HS-27A (cell line): Measurements from ENCODE around the gene TAF4B.
"Not testable (repeated sequence)": the region's sequence is repeated elsewhere in the genome, so short reads cannot be mapped to it uniquely, and the experiment has no call there.

Experiments used
- DNase-seq: peaks from one replicate; pipeline ENCODE4 v3.0.0-alpha.2; 2012; ENCODE audit warnings: low read depth, missing footprints

The TAF4B gene

GRCh38 chr18:26233208-26233607, 7.0 kb downstream of the TAF4B start:
- DNase-seq, result no peak

DNA sequence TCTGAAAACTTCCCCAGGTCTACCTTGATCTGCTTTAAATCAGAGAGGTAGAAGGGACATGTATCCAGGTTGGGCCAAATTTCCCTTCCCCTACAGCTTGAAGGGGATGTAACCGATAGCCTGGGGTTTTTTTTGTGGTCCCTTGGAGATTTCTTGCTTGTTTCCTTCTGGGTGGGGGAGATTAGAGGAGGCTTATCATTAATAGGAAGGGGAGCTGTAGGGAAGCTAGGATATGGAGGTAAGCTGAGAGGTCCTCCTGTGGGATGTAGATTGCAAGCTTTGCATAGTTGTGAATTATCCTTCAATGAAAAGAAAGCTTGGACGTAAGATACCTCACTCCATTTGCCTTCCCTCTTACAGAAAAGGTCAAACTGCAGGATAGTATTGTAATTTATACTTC, 11.1 kb downstream of the TAF4B start:
- DNase-seq, result not testable (repeated sequence)

GRCh38 chr18:26238718-26239117, 12.5 kb downstream of the TAF4B start:
- not testable (repeated sequence) for DNase-seq

DNA sequence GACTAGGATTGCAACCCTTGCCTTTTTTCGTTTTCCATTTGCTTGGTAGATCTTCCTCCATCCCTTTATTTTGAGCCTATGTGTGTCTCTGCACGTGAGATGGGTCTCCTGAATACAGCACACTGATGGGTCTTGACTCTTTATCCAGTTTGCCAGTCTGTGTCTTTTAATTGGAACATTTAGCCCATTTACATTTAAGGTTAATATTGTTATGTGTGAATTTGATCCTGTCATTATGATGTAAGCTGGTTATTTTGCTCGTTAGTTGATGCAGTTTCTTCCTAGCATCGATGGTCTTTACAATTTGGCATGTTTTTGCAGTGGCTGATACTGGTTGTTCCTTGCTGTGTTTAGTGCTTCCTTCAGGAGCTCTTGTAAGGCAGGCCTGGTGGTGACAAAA, 16.1 kb downstream of the TAF4B start:
- DNase-seq, result not testable (repeated sequence)

DNA sequence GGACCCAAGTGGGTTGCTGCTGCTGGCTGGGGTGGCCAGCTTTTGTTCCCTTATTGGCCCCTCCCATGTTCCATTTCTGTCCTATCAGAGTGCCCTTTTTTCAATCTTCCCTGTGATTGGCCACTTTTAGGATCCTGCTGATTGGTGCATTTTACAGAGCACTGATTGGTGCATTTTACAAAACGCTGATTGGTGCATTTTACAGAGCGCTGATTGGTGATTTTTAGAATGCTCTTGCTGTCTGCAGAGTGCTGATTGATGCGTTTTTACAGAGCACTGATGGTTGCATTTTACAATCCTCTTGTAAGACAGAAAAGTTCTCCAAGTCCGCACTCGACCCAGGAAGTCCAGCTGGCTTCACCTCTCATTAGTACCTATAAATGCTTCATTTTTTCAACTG, 19.2 kb downstream of the TAF4B start:
- DNase-seq, result not testable (repeated sequence)

DNA sequence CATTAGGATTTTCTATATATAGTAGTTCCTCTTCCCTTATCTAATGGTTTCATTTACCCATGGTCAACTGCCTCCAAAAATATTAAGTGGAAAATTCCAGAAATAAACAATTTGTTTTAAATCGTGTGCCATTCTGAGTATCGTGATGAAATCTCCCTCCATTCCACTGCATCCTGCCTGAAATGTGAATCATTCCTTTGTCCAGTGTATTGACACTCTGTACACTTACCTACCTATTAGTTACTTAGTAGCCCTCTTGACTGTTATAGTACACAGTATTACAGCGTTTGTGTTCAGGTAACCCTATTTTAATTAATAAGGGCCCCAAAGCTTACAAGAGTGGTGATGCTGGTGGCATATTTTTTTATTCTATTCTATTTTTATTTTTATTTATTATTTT, 26.2 kb downstream of the TAF4B start:
- DNase-seq, result no peak

GRCh38 chr18:26254808-26255207, 28.6 kb downstream of the TAF4B start:
- not testable (repeated sequence) for DNase-seq

DNA sequence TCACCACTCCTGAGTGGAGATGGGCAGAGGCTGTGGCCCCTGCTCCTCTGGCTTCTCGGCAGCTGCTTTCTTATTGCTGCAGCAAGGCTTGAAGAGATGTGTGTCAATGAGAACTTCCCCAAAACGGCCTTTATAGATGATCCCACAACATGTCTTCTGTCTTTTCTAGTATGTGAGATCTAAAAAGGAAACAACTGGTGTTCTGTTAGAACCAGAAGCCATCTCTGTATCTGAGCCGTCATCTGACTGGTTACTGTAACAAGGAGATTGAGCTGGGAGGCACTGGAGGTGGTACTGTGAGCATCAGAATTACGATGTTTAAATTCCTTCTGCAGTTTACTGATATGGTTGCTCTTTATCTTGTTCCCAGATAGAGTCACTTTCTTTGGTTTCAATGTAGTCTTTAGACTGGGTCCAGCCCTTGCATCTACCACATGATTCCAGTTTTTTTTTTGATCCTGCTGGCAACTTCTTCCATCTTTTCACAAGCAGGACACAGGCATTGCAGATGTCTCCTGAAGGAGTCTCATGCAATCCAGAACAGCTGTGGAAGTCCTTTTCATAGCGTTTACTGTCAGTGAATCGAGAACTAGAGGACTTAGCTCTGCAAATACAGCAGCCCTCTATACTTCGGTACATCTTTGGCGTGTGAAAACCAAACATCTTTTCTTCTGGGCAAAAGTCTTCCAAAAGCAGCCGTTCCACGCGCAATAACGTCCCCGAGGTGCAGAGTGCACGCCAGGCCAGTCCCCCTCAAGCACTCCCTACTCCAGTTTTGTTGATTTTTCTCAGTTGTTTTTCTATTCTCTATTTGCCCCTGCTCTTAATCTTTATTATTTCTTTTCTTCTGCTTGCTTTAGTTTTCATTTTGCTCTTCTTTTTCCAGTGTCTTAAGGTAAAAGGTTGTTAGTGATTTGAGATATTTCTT, 29.7 kb downstream of the TAF4B start:
- no peak for DNase-seq

DNA sequence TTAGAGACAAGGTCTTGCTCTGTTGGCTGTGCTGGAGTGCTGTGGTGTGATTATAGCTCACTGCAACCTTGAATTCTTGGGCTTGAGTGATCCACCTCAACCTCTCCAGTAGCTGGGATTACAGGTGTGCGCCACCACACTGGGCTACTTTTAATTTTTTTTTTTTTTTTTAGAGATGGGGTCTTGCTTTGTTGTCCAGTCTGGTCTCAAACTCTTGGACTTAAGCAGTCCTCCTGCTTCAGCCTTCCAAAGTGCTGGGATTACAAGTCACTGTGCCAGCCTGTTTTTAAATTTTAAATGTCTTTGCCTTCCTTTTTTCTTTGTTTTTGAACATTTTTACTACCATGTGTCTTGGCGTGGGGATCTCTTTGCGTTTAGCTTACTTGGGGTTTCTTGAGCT, 32.5 kb downstream of the TAF4B start:
- DNase-seq, result no peak

DNA sequence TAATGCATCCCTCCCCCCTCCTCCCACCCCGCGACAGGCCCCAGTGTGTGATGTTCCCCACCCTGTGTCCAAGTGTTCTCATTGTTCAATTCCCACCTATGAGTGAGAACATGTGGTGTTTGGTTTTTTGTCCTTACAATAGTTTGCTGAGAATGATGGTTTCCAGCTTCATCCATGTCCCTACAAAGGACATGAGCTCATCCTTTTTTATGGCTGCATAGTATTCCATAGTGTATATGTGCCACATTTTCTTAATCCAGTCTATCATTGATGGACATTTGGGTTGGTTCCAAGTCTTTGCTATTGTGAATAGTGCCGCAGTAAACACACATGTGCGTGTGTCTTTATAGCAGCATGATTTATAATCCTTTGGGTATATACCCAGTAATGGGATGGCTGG, 33.2 kb downstream of the TAF4B start:
- DNase-seq, result not testable (repeated sequence)

DNA sequence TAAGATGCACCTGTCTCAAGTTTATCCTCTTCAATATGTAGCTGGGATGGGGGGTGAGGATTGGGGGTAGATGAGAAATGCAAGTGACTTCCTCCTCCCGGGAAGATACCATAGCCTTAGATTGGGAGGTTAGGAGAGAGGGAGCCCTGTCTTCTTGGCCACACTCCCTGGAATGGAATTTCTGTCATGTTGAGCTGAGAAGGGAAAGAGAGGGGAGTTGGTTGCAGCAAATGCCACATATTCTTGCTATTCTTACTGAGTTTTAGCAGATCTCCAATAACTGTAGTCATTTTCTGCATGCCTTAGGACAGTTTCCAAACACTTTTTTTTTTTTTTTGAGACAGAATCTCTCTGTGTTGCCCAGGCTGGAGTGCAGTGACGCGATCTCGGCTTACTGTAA, 35.9 kb downstream of the TAF4B start:
- DNase-seq, result no peak

DNA sequence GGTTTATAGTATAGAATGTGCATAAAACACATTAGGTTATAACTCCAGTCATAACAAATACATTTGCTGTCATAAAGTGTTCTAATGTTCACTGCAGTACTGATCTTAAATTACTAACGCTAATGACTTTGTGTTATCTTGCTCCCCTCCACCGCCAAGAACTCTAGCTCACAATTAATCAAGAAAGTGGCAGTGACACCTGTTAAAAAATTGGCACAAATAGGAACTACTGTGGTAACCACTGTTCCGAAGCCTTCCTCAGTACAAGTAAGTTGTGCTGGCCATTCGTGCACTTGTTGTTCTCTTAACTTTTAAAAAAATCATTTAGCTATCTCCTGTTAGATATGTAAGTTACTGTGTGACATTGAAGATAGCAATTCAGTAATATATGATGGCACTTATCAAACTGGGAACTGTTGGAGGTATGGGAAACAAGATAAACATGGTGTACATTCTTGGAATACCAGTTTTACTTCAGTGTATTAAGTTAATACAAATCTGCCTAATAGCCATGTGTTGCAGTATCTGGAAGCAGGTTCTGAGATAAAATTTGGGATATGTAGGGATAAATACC, 41.2 kb downstream of the TAF4B start:
- DNase-seq, result no peak

DNA sequence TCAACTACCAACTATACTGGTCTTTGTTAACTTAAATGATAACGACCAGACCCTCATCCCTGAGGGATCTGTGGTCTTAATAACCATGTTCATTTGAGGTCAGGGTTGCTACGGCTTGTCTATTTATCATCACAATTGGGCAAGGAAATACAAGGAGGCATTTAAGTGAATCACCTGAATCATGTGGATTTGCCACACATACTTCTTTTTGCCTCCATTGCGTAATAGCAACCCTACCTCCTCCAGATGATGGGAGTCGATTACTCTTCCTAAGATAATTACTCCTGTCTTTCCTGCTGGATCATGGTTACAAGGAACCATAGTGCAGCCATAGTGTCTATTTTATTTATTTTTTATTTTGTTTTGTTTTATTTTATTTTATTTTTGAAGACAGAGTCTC, 42.2 kb downstream of the TAF4B start:
- DNase-seq, result no peak

DNA sequence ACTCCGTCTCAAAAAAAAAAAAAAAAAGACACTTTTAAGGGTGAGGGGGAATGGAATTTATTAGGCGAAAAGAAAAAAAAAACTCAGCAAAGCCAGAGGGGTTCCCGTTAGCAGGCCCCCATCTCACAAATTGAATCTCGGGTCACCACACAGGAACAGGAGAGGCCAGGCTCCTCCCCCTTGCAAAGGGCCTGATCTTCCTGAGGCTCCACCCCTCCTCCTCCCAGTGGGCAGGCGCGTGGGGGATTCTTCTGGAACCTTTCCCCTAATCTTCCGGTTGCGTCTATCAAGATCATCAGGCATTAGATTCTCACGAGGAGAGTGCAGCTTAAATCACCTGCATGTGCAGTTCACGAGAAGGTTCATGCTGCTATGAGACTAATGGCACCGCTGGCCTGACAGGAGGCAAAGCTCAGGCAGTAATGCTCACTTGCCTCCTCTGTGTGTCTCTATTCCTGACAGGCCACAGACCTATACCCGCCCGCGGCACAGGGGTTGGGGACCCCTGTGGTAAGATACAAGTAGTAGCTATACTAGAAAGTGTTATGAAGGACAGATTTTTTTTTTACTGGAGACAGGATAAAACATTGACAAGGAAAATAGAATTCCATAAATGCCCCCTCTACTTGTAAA, 45.8 kb downstream of the TAF4B start:
- DNase-seq, result no peak

GRCh38 chr18:26277374-26277773, 51.1 kb downstream of the TAF4B start:
- DNase-seq, result no peak

DNA sequence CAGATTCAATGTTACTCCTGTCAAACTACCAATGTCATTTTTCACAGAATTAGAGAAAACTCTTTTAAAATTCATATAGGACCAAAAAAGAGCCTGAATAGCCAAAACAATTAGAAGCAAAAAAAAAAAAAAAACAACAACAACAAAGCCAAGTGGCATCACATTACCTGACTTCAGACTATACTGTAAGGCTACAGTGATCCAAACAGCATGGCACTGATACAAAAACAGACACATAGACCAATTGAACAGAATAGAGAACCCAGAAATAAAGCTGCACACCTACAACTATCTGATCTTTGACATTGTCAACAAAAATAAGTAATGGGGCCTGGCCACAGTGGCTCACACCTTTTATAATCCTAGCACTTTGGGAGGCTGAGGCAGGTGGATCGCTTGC, 53.2 kb downstream of the TAF4B start:
- no peak for DNase-seq

DNA sequence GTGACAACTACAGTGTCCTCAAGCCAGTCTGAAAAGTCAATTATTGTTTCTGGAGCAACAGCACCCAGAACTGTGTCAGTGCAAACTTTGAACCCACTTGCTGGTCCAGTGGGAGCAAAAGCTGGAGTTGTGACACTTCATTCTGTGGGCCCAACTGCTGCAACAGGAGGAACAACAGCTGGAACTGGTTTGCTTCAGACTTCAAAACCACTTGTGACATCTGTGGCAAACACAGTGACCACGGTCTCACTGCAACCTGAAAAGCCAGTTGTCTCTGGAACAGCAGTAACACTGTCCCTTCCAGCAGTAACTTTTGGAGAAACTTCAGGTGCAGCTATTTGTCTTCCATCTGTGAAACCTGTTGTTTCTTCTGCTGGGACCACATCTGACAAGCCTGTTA, 59.8 kb downstream of the TAF4B start:
- no peak for DNase-seq

GRCh38 chr18:26287644-26288043, 61.4 kb downstream of the TAF4B start:
- no peak for DNase-seq

- no peak for DNase-seq
These were observed 64.1 kb downstream of the TAF4B start for GRCh38 chr18:26290385-26290784.

GRCh38 chr18:26293982-26294381, 67.7 kb downstream of the TAF4B start:
- no peak for DNase-seq

DNA sequence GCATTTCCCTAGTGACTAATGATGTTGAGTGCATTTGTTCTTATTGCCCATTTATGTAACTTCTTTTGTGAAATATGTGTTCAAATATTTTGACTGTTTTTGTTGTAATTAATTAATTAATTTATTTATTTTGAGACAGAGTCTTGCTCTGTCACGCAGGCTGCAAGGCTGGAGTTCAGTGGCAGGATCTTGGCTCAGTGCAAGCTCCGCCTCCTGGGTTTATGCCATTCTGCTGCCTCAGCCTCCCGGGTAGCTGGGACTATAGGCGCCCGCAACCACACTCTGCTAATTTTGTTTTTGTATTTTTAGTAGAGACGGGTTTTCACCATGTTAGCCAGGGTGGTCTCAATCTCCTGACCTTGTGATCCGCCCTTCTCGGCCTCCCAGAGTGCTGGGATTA, 71.9 kb downstream of the TAF4B start:
- DNase-seq, result no peak

- no peak for DNase-seq
These were observed 75.4 kb downstream of the TAF4B start for GRCh38 chr18:26301681-26302080.

- not testable (repeated sequence) for DNase-seq
These were observed 77.0 kb downstream of the TAF4B start for GRCh38 chr18:26303222-26303621.
